IMR-90 (cell line): ENCODE data around the gene PTPMT1. TPM values are rescaled to one million over a fixed set of nuclear protein-coding genes. Genes with fewer than 3 reads are reported as not detected.

ENCODE experiments used
- ATAC-seq: fragments of 200-7000 bp; cut with Tn5 transposase; 2 replicates; pipeline ENCODE4 v1.9.1; 2020; ENCODE audit warnings: low read depth, mild to moderate bottlenecking, moderate library complexity
- BruUV-seq: library from RNA; stranded (reverse); fragments of 400-500 nt; replicated peaks from 2 replicates; lab custom pipeline; 2021; lab: Mats Ljungman, UMichigan
- CTCF ChIA-PET: fragments of 300-600 bp; formaldehyde crosslinking; extraction: SDS; loops from one replicate; lab custom pipeline; 2021; ENCODE audit warnings: antibody characterized with exemption; lab: Yijun Ruan, JAX
- POLR2A ChIA-PET: fragments of 300-600 bp; sonication (Branson Sonifier 250); formaldehyde crosslinking; loops from one replicate; lab custom pipeline; 2022; ENCODE audit warnings: antibody characterized with exemption; ENCODE audit not compliant: unreplicated experiment; lab: Charles Lee
- DNase-seq: peaks from one replicate; pipeline ENCODE4 v3.0.0; 2013
- H2AFZ ChIP-seq: replicated peaks from 2 replicates; pipeline ENCODE3; 2013; ENCODE audit warnings: low read length, mild to moderate bottlenecking; ENCODE audit not compliant: poor library complexity
- H2AK5ac ChIP-seq: 2 replicates; pipeline ENCODE4 v1.6.1; 2013; ENCODE audit warnings: low read depth, low read length, inconsistent platforms
- H2AK9ac ChIP-seq: replicated peaks from 2 replicates; pipeline ENCODE3; 2013; ENCODE audit warnings: mild to moderate bottlenecking, low read depth, low read length, moderate library complexity; ENCODE audit not compliant: poor library complexity
- H2BK120ac ChIP-seq: 2 replicates; pipeline ENCODE4 v1.6.1; 2013; ENCODE audit warnings: low read depth, low read length, inconsistent platforms
- H2BK15ac ChIP-seq: 3 replicates; pipeline ENCODE4 v1.6.1; 2013; ENCODE audit warnings: low read depth, low read length, inconsistent platforms
- H2BK20ac ChIP-seq: 2 replicates; pipeline ENCODE4 v1.6.1; 2013; ENCODE audit warnings: low read depth, mild to moderate bottlenecking, inconsistent platforms, low read length, moderate library complexity
- H2BK5ac ChIP-seq: 2 replicates; pipeline ENCODE4 v1.6.1; 2013; ENCODE audit warnings: mild to moderate bottlenecking, low read depth, low read length, inconsistent platforms; ENCODE audit not compliant: poor library complexity, severe bottlenecking
- H3K14ac ChIP-seq: replicated peaks from 2 replicates; pipeline ENCODE4 v1.6.1; 2013; ENCODE audit warnings: low read depth, low read length, inconsistent platforms
- H3K18ac ChIP-seq: 2 replicates; pipeline ENCODE4 v1.6.1; 2013; ENCODE audit warnings: low read depth, low read length, control low read depth
- H3K23ac ChIP-seq: 2 replicates; pipeline ENCODE4 v1.6.1; 2013; ENCODE audit warnings: low read depth, low read length, inconsistent platforms
- H3K27ac ChIP-seq: 2 replicates; pipeline ENCODE4 v1.5.1; 2013; ENCODE audit warnings: mild to moderate bottlenecking, control low read depth, low read length; ENCODE audit not compliant: insufficient read depth
- H3K27me3 ChIP-seq: 2 replicates; pipeline ENCODE4 v1.6.1; 2013; ENCODE audit warnings: low read length; ENCODE audit not compliant: control insufficient read depth, insufficient read depth
- H3K36me3 ChIP-seq: 2 replicates; pipeline ENCODE4 v1.6.1; 2013; ENCODE audit warnings: low read length, mixed read lengths; ENCODE audit not compliant: control insufficient read depth, insufficient read depth
- H3K4ac ChIP-seq: 2 replicates; pipeline ENCODE4 v1.6.1; 2013; ENCODE audit warnings: low read depth, low read length, inconsistent platforms
- H3K4me1 ChIP-seq: 2 replicates; pipeline ENCODE4 v1.6.1; 2013; ENCODE audit warnings: low read length, mixed read lengths; ENCODE audit not compliant: control insufficient read depth, insufficient read depth
- H3K4me2 ChIP-seq: 2 replicates; pipeline ENCODE4 v1.6.1; 2013; ENCODE audit warnings: low read depth, mild to moderate bottlenecking, control low read depth, low read length, moderate library complexity
- H3K4me3 ChIP-seq: 2 replicates; pipeline ENCODE4 v1.5.1; 2013; ENCODE audit warnings: low read depth, mild to moderate bottlenecking, control low read depth, low read length, moderate library complexity; ENCODE audit not compliant: insufficient read depth
- H3K56ac ChIP-seq: 2 replicates; pipeline ENCODE4 v1.6.1; 2013; ENCODE audit warnings: low read length, inconsistent platforms; ENCODE audit not compliant: insufficient read depth; ENCODE audit errors: extremely low read depth
- H3K79me1 ChIP-seq, 2 experiments: 2 replicates each; pipeline ENCODE4 v1.6.1; 2013; ENCODE audit warnings: low read length in 2 of 2, inconsistent platforms in 1 of 2, low read depth in 1 of 2
- H3K9ac ChIP-seq: 2 replicates; pipeline ENCODE4 v1.6.1; 2013; ENCODE audit warnings: low read depth, low read length, control low read depth
- H3K9me1 ChIP-seq: 2 replicates; pipeline ENCODE4 v1.6.1; 2013; ENCODE audit warnings: low read length, inconsistent platforms; ENCODE audit not compliant: insufficient read depth
- H3K9me3 ChIP-seq: 2 replicates; pipeline ENCODE4 v1.6.1; 2013; ENCODE audit warnings: low read length; ENCODE audit not compliant: control insufficient read depth, insufficient read depth
- H4K20me1 ChIP-seq: 2 replicates; pipeline ENCODE4 v1.6.1; 2013; ENCODE audit warnings: low read length, inconsistent platforms; ENCODE audit not compliant: insufficient read depth
- H4K5ac ChIP-seq: 2 replicates; pipeline ENCODE4 v1.6.1; 2013; ENCODE audit warnings: mild to moderate bottlenecking, low read depth, low read length, control low read depth
- H4K8ac ChIP-seq, 2 experiments: 2 replicates each; pipeline ENCODE4 v1.6.1; 2013; ENCODE audit warnings: low read depth in 2 of 2, low read length in 2 of 2, control low read depth in 1 of 2, inconsistent platforms in 1 of 2
- H4K91ac ChIP-seq: 2 replicates; pipeline ENCODE4 v1.6.1; 2013; ENCODE audit warnings: low read depth, low read length, inconsistent platforms; ENCODE audit not compliant: insufficient read depth
- BHLHE40 ChIP-seq: fragments of 150-350 bp; IDR thresholded peaks from 2 replicates; pipeline ENCODE4 v1.6.1; 2016; ENCODE audit warnings: mild to moderate bottlenecking, low read depth, low read length
- CEBPB ChIP-seq: IDR thresholded peaks from 2 replicates; pipeline ENCODE4 v1.6.1; 2012; ENCODE audit warnings: low read depth, low read length, improper control_type of control experiment
- CHD1 ChIP-seq: IDR thresholded peaks from 2 replicates; pipeline ENCODE4 v1.6.1; 2012; ENCODE audit warnings: low read depth, low read length, improper control_type of control experiment
- CTCF ChIP-seq: conservative IDR thresholded peaks from 2 replicates; pipeline ENCODE4 v1.5.1; 2012; ENCODE audit warnings: mild to moderate bottlenecking, low read depth, low read length, improper control_type of control experiment
- ELK1 ChIP-seq: fragments of 150-350 bp; IDR thresholded peaks from 2 replicates; pipeline ENCODE4 v1.6.1; 2016; ENCODE audit warnings: low read depth, mild to moderate bottlenecking, low read length, moderate library complexity, borderline replicate concordance
- MAFK ChIP-seq: IDR thresholded peaks from 2 replicates; pipeline ENCODE4 v1.6.1; 2012; ENCODE audit warnings: low read depth, low read length, improper control_type of control experiment
- MAZ ChIP-seq: IDR thresholded peaks from 2 replicates; pipeline ENCODE4 v1.6.1; 2012; ENCODE audit warnings: low read depth, mild to moderate bottlenecking, low read length, improper control_type of control experiment, moderate library complexity, borderline replicate concordance
- MXI1 ChIP-seq: IDR thresholded peaks from 2 replicates; pipeline ENCODE4 v1.6.1; 2012; ENCODE audit warnings: low read depth, mild to moderate bottlenecking, low read length, moderate library complexity, borderline replicate concordance
- NFE2L2 ChIP-seq: fragments of 150-350 bp; IDR thresholded peaks from 2 replicates; pipeline ENCODE4 v1.6.1; 2016; ENCODE audit warnings: low read depth, mild to moderate bottlenecking, low read length
- POLR2A ChIP-seq: IDR thresholded peaks from 2 replicates; pipeline ENCODE4 v1.6.1; 2012; ENCODE audit warnings: mild to moderate bottlenecking, low read depth, low read length
- RAD21 ChIP-seq: IDR thresholded peaks from 2 replicates; pipeline ENCODE4 v1.6.1; 2012; ENCODE audit warnings: low read length, improper control_type of control experiment
- RCOR1 ChIP-seq: IDR thresholded peaks from 2 replicates; pipeline ENCODE4 v1.6.1; 2012; ENCODE audit warnings: mild to moderate bottlenecking, low read length, improper control_type of control experiment; ENCODE audit not compliant: insufficient replicate concordance
- RFX5 ChIP-seq: IDR thresholded peaks from 2 replicates; pipeline ENCODE4 v1.8.0; 2012; ENCODE audit warnings: low read depth, mild to moderate bottlenecking, low read length, moderate library complexity
- SMC3 ChIP-seq: fragments of 150-350 bp; IDR thresholded peaks from 2 replicates; pipeline ENCODE4 v1.6.1; 2016; ENCODE audit warnings: low read depth, mild to moderate bottlenecking, antibody characterized with exemption, low read length, moderate library complexity
- USF2 ChIP-seq: fragments of 150-350 bp; IDR thresholded peaks from 2 replicates; pipeline ENCODE4 v1.6.1; 2017; ENCODE audit warnings: mild to moderate bottlenecking, antibody characterized with exemption, low read length, low read depth
- WGBS, 2 experiments: methylation state at CpG; one replicate each; pipeline versions ENCODE4 v1.1.5 to v1.1.7; 2013; ENCODE audit warnings: missing lambda C conversion rate in 2 of 2; ENCODE audit not compliant: insufficient read length in 1 of 2; ENCODE audit errors: extremely low coverage in 2 of 2; 5-methylcytosine and 5-hydroxymethylcytosine counted together
- dilution Hi-C: fragments of 300-500 bp; cut with HindIII; formaldehyde crosslinking; loops from one replicate; pipeline ENCODE4 v1.14.3; 2018; ENCODE audit warnings: low sequenced_read_pairs; ENCODE audit not compliant: unreplicated experiment
- in situ Hi-C: fragments of 300-500 bp; cut with MboI; formaldehyde crosslinking; loops from 3 replicates; pipeline ENCODE4 v1.14.3; 2019; ENCODE audit warnings: low sequenced_read_pairs, inconsistent platforms, mixed read lengths
- intact Hi-C: fragments of 100-400 bp; cut with micrococcal nuclease; formaldehyde crosslinking; loops from 2 replicates; pipeline ENCODE4 v1.10.0; 2022
- polyA plus RNA-seq, 3 experiments: library from polyadenylated mRNA; depleted of rRNA; stranded (reverse); fragments of >200 nt; gene quantifications; 2 replicates each; pipeline ENCODE4 v1.2.3, GENCODE V29; 2012; ENCODE audit warnings: low replicate concordance in 1 of 3
- total RNA-seq: library from RNA; depleted of rRNA; stranded (reverse); fragments of >200 nt; gene quantifications from 2 replicates; pipeline ENCODE4 v1.2.3, GENCODE V29; 2012

PTPMT1 gene
- total and polyA plus RNA-seq, 2 of the 4 experiments (the other 2 are of a cell fraction): 51.6 to 55.0 TPM

GRCh38 chr11:47589977-47590861 lies 24.8 kb downstream of the PTPMT1 start:
- Histone ChIP-seq H2BK120ac (no peak overlapping the region), H4K5ac (no peak overlapping the region), H3K18ac (no peak overlapping the region), H3K9me1 (no peaks in the 10 kb centered on the region), H4K8ac (no peak overlapping the region; a peak in 1 of 4 replicates), H3K4me3 (peak overlapping the region; percentile 23; the same call in 1 of the 2 replicates), H2AK5ac (no peak overlapping the region), H2AFZ (peak overlapping the region; percentile 83), H3K36me3 (peaks cover under 1% of the 10 kb centered on the region), H2BK5ac (no peak overlapping the region), H3K79me1 (no peaks in the 10 kb centered on the region), H3K4me2 (no peak overlapping the region), H2BK15ac (no peak overlapping the region), H3K27me3 (peaks cover 49% of the 10 kb centered on the region), H3K4ac (no peak overlapping the region), H3K4me1 (no peaks in the 10 kb centered on the region), H3K9me3 (peaks cover 3% of the 10 kb centered on the region), H4K91ac (no peak overlapping the region), H3K27ac (no peak overlapping the region), H3K56ac (no peak overlapping the region), H3K9ac (no peak overlapping the region), H3K14ac (no peak overlapping the region), H2BK20ac (no peak overlapping the region), H4K20me1 (no peaks in the 10 kb centered on the region), H2AK9ac (no peak overlapping the region), H3K23ac (no peak overlapping the region)
- dilution Hi-C loops: no loop called here
- ATAC-seq (no peak), DNase-seq (no peak)
- intact Hi-C loops: no loop called here
- WGBS, 2 experiments: 38% methylated on average over 75 of the region's 122 CpGs; no CpG with 5 or more reads in 1 of the 2 experiments
- in situ Hi-C loops: no loop called here
- no TSS peak for BruUV-seq
- POLR2A ChIA-PET: no interaction called here
- CTCF ChIA-PET: no interaction called here
- TF ChIP-seq RCOR1: no peak
- no peak for TF ChIP-seq CTCF
- no peak for TF ChIP-seq MXI1
- TF ChIP-seq ELK1: no peak
- no peak for TF ChIP-seq SMC3
- TF ChIP-seq MAFK: no peak
- TF ChIP-seq RAD21: no peak
- no peak for TF ChIP-seq USF2
- no peak for TF ChIP-seq RFX5
- no peak for TF ChIP-seq CHD1
- no peak for TF ChIP-seq MAZ
- no peak for TF ChIP-seq NFE2L2
- no peak for TF ChIP-seq BHLHE40
- TF ChIP-seq CEBPB: no peak
- TF ChIP-seq POLR2A: no peak
